HG02938 (cell line): ENCODE results near the gene TCHP.

ENCODE experiments used
- ATAC-seq: cut with Tn5 transposase; IDR thresholded peaks from one replicate; pipeline ENCODE4 v1.9.1; 2021; ENCODE audit warnings: mild to moderate bottlenecking, moderate library complexity; ENCODE audit not compliant: unreplicated experiment

Gene TCHP

DNA sequence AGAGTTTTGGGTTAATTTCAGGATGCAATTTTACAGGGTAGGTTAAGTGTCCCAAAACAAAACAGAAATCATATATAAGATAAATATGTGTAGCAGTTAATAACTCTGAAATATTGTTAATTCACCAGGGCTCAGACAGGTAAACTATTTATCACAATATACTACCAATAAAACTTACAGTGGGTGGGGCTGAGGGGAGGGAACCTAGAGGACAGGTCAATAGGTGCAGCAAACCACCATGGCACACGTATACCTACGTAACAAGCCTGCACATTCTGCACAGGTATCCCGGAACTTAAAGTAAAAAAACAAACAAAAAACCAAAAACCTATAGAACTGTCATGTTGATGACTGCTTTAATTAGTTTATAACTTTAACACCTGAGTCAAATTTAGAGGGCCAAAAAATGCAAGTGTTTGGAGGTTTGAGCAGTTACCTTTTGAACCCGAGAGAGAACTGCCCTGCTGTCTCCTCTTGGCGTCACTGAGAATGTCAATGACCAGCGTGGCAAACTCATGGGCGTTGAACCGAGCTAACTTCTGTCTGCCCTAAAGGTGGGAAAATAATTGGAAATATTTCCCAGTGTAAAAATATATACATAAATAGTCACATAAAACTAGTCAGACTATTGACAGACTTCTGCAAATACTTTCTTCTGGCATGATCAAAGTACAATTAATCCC is 59.5 kb downstream of the TCHP start:
- no peak for ATAC-seq

DNA sequence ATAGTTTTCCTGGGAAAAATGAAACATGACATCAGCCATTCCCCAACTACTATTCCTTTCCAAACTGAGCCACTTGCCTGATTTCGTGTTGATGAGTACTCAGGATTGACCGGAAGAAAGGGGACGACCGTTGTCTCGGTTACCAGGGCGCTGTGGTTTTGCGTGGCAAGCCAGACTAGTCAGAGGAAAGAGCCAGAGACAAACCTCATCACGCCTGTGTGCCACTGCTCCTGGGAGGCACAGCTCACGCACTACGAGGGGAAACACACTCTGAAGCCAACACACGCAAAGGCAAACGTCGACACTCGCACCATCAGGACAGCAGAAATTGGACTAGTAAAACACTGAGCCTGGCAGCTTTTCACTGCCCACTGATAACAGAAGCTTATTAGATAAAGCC is 61.1 kb downstream of the TCHP start:
- ATAC-seq, result no peak

DNA sequence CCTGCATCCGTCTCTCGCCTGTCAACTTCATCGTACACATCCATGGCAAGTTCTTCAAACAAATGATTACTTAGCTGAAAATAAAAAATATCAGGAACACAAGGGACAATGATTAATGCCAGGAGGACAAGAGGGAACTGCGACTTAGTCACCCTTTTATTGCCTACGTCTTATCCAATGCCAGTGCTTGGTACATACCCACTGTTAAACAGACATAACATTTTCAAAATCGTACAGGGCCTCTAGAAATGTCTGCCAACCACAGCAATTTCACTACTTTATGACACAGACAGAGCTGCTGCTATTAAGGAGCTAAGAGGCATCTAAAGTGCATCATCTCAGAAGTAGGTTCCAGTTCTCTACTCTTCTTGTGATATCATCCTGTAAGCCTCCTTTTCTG is 61.5 kb downstream of the TCHP start:
- no peak for ATAC-seq

DNA sequence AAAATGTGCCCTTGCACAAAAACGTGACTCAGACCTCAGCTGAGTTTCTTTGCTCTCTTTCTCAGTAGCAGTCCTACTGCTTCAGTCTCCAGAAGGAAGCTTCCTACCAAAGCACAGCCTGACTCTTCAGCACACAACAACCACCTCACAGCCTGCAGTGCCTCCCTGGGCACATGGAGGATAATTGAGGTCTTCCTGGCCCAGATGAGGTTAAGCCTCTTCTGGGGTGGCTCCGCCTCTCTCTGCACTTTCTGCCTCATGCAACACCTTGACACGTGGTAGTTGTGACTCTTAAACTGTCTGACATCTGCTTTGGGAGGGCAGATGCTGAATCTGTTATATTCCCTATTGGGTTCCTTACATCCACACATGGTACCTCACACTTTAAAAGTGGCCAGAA is 62.3 kb downstream of the TCHP start:
- no peak for ATAC-seq

DNA sequence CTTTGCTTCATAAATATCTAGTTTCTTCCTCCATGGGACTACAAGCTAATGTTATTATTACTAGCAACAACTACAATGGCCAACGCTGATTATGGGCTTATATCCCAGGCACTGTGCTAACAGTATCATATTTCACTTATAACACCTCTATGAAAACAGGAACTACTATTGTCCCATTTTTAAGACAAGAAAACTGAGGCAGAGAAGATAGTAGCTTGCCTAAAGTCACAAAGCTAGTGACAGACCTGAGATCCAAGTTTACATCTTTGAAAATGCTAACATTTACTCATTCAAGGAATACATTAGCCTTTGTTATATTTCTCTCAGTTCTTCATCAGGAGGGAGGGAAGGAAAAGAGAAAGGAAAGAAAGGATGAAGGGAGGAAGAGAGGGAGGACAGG is 63.3 kb downstream of the TCHP start:
- ATAC-seq, result no peak

DNA sequence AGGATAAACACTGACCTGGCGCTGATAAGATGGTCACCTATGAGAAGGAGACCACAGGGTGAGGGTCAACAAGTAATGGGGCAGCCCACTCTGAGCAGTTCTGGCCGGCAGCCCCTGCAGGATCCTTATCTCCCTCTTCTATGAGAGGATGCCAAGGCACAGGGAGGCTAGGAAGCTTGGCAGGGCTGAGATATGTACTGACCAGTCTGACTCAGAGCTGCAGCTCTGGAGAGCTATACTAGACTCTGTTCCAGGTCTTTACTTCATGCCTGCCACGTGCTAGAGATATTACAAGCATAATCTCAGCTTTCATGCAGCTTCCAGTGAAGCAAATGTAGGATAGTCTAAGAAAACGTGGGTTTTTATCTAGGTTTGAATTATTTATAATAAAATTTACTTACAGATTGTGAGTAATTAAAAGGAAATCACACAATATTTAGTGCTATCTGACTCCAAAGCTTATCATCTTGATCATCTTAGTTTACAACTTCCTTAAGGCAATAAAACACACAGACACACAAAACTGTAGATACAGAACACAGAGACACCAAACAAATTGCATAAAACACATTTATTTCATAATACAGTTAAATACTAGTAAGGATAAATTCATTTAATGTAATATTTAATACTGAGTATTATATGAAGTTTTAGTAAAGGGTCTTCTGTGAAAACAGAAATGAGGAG is 63.8 kb downstream of the TCHP start:
- no peak for ATAC-seq

DNA sequence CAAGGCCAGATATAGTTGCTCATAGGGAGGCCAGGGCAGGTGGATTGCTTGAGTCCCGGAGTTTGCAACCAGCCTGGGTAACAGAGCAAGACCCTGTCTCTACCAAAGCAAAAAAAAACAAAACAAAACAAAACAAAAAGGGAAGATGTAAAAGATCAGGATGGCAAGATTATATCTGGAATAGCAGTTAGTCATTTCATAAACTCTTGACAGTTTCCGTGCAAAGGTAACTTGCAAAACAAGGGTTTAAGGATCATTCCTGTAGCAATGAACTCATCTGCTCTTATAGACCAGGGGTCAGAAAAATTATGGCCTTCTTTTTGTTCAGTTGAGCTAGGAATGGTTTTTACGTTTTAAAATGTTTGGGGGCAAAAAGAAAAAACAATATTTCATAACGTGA is 66.5 kb downstream of the TCHP start:
- no peak for ATAC-seq

DNA sequence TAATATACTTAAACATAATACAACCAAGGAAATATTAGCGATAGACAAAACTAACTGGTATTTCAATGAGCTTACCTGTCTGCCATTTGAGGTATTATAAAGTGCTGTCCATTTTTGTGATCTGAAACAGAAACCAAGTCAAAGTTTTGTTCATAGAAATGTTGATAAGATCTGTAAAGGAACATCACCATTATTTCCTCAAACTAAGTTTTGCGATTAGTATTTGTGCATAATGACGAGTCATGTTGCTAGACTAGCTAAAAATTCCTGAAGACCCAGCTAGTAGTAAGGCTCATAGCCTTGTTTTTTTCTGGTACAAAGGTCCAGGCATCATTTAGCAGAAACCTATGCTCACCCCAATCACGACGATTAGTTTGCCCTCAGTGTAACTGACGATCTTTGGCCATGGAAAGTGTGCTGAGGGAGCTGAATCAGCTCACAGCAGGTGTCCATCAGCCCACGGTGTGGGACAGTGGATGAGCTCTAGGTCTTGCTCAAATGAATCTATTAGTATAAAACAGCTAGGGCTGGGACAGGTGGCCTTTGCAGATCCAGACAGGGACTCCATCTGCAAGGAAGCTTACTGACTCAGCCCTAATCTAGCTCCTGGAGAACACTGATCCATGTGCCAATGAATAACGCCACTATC is 67.4 kb downstream of the TCHP start:
- ATAC-seq, result no peak
